ENCODE measurements around the gene PPP1R1C.

GRCh38 chr2:182165202-182165601, 179.5 kb downstream of the PPP1R1C start:
- TF ChIP-seq CTCF (IDR thresholded peaks at IDR 0.05), result no peak
- no peak for TF ChIP-seq POLR2A (IDR thresholded peaks at IDR 0.05)

Data from uterus (tissue), 2 donors.